Vagina (tissue), 2 donors: ENCODE measurements around the gene TXN. TPM values are rescaled to one million over a fixed set of nuclear protein-coding genes. Genes with fewer than 3 reads are reported as not detected.

Experiments
- DNase-seq, 2 donors: peaks; one replicate each; pipeline ENCODE4 v3.0.0-alpha.2; 2017; ENCODE audit errors: extremely low spot score in 2 of 2
- H3K27ac ChIP-seq: fragments of 200-600 bp; sonication (generic); one replicate; pipeline ENCODE4 v1.5.1; 2019
- H3K27me3 ChIP-seq: fragments of 200-600 bp; sonication (generic); one replicate; pipeline ENCODE4 v1.5.1; 2019
- H3K36me3 ChIP-seq, 2 donors: fragments of 200-600 bp; sonication (generic); one replicate each; pipeline ENCODE4 v1.5.1; 2017 to 2019
- H3K4me1 ChIP-seq: fragments of 200-600 bp; sonication (generic); one replicate; pipeline ENCODE4 v1.5.1; 2019
- H3K4me3 ChIP-seq, 2 donors: fragments of 200-600 bp; sonication (generic); 1 replicate in 1 of 2; 2 replicates in 1 of 2; pipeline ENCODE4 v1.5.1; 2016 to 2019
- H3K9me3 ChIP-seq: fragments of 200-600 bp; sonication (generic); one replicate; pipeline ENCODE4 v1.5.1; 2019
- POLR2A ChIP-seq, 2 donors: fragments of 450-650 bp; IDR thresholded peaks; one replicate each; pipeline ENCODE4 v1.6.1; 2017; ENCODE audit warnings: antibody characterized with exemption in 2 of 2, mild to moderate bottlenecking in 2 of 2, moderate library complexity in 2 of 2
- POLR2AphosphoS5 ChIP-seq, 2 donors: sonication (generic); formaldehyde crosslinking; IDR thresholded peaks; one replicate each; pipeline ENCODE4 v1.9.0; 2017; ENCODE audit warnings: antibody characterized with exemption in 2 of 2, mild to moderate bottlenecking in 2 of 2, low read depth in 1 of 2; ENCODE audit not compliant: insufficient read depth in 1 of 2
- intact Hi-C: fragments of 100-400 bp; cut with DNase I; formaldehyde crosslinking; loops from one replicate; pipeline ENCODE4 v1.15.1; 2023
- total RNA-seq: library from RNA; depleted of rRNA; stranded (reverse); fragments of >200 nt; gene quantifications from one replicate; pipeline ENCODE4 v1.2.3, GENCODE V29; 2016
- TF ChIP-seq, protein P1 (sequence below), 3 experiments: fragments of 450-650 bp in 2 of 3; fragments of 200-600 bp in 1 of 3; sonication (generic) in 1 of 3; IDR thresholded peaks; one replicate each; pipeline ENCODE4 v1.5.1; 2017 to 2019; ENCODE audit warnings: antibody characterized with exemption in 3 of 3, mild to moderate bottlenecking in 2 of 3, moderate library complexity in 2 of 3

TXN gene
- total RNA-seq, 1 donor from 2014 or later = 162 TPM

DNA sequence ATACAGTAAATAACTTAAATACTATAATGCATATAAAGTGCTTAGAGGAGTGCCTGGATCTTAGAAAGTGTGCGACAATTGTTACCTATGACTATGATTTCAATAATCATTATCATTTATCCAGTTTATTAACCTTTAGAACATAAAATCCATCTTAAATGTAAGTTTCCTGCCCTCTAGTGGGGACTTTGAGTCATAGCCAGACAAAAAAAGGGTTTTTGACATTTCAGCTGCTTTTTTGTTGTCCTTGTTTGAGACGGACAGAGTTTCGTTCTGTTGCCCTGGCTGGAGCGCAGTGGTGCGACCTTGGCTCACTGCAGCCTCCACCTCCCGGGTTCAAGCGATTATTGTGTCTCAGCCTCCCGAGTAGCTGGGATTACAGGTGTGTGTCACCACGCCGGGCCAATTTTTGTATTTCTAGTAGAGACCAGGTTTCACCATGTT is 38.6 kb downstream of the TXN start:
- H3K36me3 ChIP-seq = no peaks in the 10 kb centered on the region
- H3K9me3 ChIP-seq = no peaks in the 10 kb centered on the region
- TF ChIP-seq POLR2A (IDR thresholded peaks at IDR 0.05) = no peak
- TF ChIP-seq, protein P1, sequence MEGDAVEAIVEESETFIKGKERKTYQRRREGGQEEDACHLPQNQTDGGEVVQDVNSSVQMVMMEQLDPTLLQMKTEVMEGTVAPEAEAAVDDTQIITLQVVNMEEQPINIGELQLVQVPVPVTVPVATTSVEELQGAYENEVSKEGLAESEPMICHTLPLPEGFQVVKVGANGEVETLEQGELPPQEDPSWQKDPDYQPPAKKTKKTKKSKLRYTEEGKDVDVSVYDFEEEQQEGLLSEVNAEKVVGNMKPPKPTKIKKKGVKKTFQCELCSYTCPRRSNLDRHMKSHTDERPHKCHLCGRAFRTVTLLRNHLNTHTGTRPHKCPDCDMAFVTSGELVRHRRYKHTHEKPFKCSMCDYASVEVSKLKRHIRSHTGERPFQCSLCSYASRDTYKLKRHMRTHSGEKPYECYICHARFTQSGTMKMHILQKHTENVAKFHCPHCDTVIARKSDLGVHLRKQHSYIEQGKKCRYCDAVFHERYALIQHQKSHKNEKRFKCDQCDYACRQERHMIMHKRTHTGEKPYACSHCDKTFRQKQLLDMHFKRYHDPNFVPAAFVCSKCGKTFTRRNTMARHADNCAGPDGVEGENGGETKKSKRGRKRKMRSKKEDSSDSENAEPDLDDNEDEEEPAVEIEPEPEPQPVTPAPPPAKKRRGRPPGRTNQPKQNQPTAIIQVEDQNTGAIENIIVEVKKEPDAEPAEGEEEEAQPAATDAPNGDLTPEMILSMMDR (IDR thresholded peaks at IDR 0.05) = peak; percentile 68 to 79 (median 73)
- no peak for TF ChIP-seq POLR2AphosphoS5 (IDR thresholded peaks at IDR 0.05; ENCODE audit: insufficient read depth in 1 of 2, low read depth in 1 of 2)
- no peak overlapping the region for H3K27ac ChIP-seq
- no peak for DNase-seq
- H3K27me3 ChIP-seq = no peaks in the 10 kb centered on the region
- H3K4me1 ChIP-seq = no peaks in the 10 kb centered on the region
- no peak overlapping the region for H3K4me3 ChIP-seq
- intact Hi-C loops = loop anchor here (5.0 to 10.0 kb wide), 2 partner anchors 315 to 643 kb away; no protein-coding TSS in a partner anchor

DNA sequence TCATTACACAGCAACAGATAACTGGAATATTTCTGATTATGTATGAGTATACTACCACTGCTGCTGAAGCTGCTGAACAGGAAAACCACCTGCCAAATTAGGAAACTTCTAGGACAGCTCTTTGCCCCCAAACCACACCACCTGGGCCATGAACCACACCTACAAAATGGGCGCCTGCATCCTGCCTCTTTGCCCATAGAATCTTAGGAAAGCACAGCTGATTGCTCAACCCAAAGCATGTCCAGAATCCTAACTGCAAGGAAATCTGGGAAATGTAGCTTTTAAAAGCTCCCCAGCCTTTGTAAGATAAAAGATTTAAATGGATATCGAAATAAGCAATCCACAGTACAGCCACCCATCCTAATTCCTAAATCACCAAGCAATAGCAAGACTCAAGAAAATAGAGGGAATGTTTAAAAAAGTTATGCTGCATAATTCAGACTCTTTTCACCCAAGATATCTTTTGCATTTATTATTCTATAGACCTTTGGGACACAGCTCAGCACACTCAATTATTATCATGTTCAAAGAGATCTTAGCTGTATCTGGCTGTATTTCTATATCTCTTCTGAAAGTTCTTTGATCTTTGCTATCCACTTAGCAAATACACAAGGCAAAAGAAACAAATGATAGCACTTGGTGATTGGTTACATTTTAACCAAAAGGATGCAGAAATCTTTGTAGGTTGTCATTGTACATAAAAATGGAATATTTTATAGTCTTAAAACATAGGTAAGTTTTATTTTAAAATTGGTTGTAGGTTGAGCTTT is 41.5 kb downstream of the TXN start:
- intact Hi-C loops = loop anchor here (5.0 to 10.0 kb wide), 2 partner anchors 312 to 640 kb away; no protein-coding TSS in a partner anchor
- DNase-seq = no peak

DNA sequence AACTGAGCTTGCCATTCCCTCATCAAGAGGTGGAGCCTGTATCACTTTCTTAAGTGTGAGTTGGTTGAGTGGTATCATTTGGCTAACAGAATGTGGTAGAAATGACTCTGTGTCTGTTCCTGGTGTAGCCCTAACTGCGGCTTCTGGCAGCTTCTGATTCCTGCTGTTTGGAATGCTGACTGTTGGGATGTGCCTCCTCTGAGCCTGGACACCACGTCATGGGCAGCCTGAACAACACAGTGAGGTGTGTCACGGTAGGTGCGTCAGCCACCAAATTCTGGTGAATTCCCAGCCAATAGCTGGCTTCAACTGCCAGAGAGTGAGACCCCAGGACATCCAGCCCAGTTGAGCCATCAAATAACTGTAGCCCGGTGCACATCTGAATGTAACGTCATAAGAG is 42.2 kb downstream of the TXN start:
- Histone ChIP-seq H3K36me3 (no peaks in the 10 kb centered on the region), H3K27ac (no peak overlapping the region), H3K4me1 (no peaks in the 10 kb centered on the region), H3K9me3 (no peaks in the 10 kb centered on the region), H3K4me3 (no peak overlapping the region), H3K27me3 (no peaks in the 10 kb centered on the region)
- TF ChIP-seq POLR2A (IDR thresholded peaks at IDR 0.05) (no peak), POLR2AphosphoS5 (IDR thresholded peaks at IDR 0.05; ENCODE audit: insufficient read depth in 1 of 2, low read depth in 1 of 2) (no peak)
- TF ChIP-seq, protein P1 (IDR thresholded peaks at IDR 0.05) = no peak
- DNase-seq = no peak
- intact Hi-C loops = loop anchor here (10.0 kb wide), 1 partner anchor 639 kb away; no protein-coding TSS in a partner anchor

More for the DNA sequence above, 41.5 kb downstream of the TXN start:
- TF ChIP-seq POLR2A (IDR thresholded peaks at IDR 0.05) = no peak
- TF ChIP-seq, protein P1 (IDR thresholded peaks at IDR 0.05) = no peak
- TF ChIP-seq POLR2AphosphoS5 (IDR thresholded peaks at IDR 0.05; ENCODE audit: insufficient read depth in 1 of 2, low read depth in 1 of 2) = no peak
- Histone ChIP-seq H3K4me1 (no peaks in the 10 kb centered on the region), H3K27ac (no peak overlapping the region), H3K9me3 (no peaks in the 10 kb centered on the region), H3K4me3 (no peak overlapping the region), H3K36me3 (no peaks in the 10 kb centered on the region), H3K27me3 (no peaks in the 10 kb centered on the region)

DNA sequence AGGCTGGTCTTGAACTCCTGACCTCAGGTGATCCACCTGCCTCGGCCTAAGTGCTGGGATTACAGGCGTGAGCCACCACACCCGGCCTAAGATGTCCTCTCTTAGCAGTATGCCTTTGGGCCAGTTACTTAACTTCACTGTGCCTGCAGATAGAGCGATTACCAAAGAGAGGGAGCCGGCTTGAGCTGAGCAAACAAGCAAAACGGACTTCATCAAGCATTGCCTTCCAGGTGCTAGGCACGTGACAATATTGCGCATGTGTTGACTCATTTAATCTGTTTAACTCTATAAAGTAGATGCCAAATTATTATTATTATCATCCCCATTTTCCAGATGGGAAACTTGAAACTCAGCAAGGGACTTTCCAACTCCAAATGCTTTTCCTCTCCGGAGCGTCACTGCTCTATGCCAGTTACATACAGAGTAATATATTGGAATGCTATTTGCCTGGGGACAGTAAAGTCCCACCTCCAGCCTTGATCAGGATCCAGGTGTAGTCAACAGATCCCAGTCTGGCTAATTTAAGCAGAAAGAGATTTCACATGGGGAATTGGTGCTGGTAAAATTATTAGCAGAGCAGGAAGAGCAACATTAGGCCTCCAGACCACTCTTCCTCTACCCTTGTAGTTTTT is 42.8 kb downstream of the TXN start:
- H3K36me3 ChIP-seq = no peaks in the 10 kb centered on the region
- H3K9me3 ChIP-seq = no peaks in the 10 kb centered on the region
- intact Hi-C loops = loop anchor here (10.0 kb wide), 1 partner anchor 639 kb away; no protein-coding TSS in a partner anchor
- no peaks in the 10 kb centered on the region for H3K4me1 ChIP-seq
- no peaks in the 10 kb centered on the region for H3K27me3 ChIP-seq
- no peak overlapping the region for H3K27ac ChIP-seq
- H3K4me3 ChIP-seq = no peak overlapping the region
- DNase-seq = no peak
- TF ChIP-seq POLR2A (IDR thresholded peaks at IDR 0.05) (no peak), POLR2AphosphoS5 (IDR thresholded peaks at IDR 0.05; ENCODE audit: insufficient read depth in 1 of 2, low read depth in 1 of 2) (no peak)
- TF ChIP-seq, protein P1 (IDR thresholded peaks at IDR 0.05) = no peak
